Tibial nerve (tissue), 4 donors: Measurements from ENCODE around the gene ANKRD50. TPM values are rescaled to one million over a fixed set of nuclear protein-coding genes. Genes with fewer than 3 reads are reported as not detected.

Experiments used
- DNase-seq, 2 donors: peaks; one replicate each; pipeline ENCODE4 v3.0.0-alpha.2; 2019; ENCODE audit warnings: low spot score in 2 of 2
- H3K27ac ChIP-seq, 4 donors: fragments of 200-600 bp; sonication (generic) in 3 of 4; one replicate each; pipeline ENCODE4 v1.5.1; 2017 to 2019; ENCODE audit warnings: mild to moderate bottlenecking in 1 of 4
- H3K27me3 ChIP-seq, 2 donors: fragments of 200-600 bp; sonication (generic) in 1 of 2; one replicate each; pipeline versions ENCODE4 v1.5.1 to v1.6.0; 2017 to 2019
- H3K36me3 ChIP-seq, 3 donors: fragments of 200-600 bp; sonication (generic); one replicate each; pipeline ENCODE4 v1.5.1; 2018 to 2019
- H3K4me1 ChIP-seq, 4 donors: fragments of 200-600 bp; sonication (generic) in 3 of 4; one replicate each; pipeline ENCODE4 v1.5.1; 2017 to 2019
- H3K4me3 ChIP-seq, 4 donors: fragments of 200-600 bp; sonication (generic) in 3 of 4; one replicate each; pipeline ENCODE4 v1.5.1; 2017 to 2019; ENCODE audit warnings: mild to moderate bottlenecking in 1 of 4, moderate library complexity in 1 of 4
- H3K9me3 ChIP-seq, 4 donors: fragments of 200-600 bp; sonication (generic) in 3 of 4; one replicate each; pipeline ENCODE4 v1.5.1; 2017 to 2019
- EP300 ChIP-seq, 2 donors: sonication (generic); formaldehyde crosslinking; IDR thresholded peaks; one replicate each; pipeline ENCODE4 v1.6.1; 2017; ENCODE audit warnings: antibody characterized with exemption in 2 of 2, mild to moderate bottlenecking in 1 of 2
- POLR2A ChIP-seq, 2 donors: fragments of 450-650 bp; IDR thresholded peaks; one replicate each; pipeline ENCODE4 v1.6.1; 2017; ENCODE audit warnings: antibody characterized with exemption in 2 of 2, mild to moderate bottlenecking in 2 of 2, moderate library complexity in 2 of 2
- WGBS, 2 donors: methylation state at CpG; one replicate each; pipeline ENCODE4 v1.1.5; 2018; 5-methylcytosine and 5-hydroxymethylcytosine counted together
- total RNA-seq, 4 donors: library from RNA; depleted of rRNA; stranded (reverse); fragments of >200 nt; gene quantifications; one replicate each; pipeline ENCODE4 v1.1.0, GENCODE V29; 2016
- TF ChIP-seq, protein P1 (sequence below), 5 experiments: fragments of 200-600 bp in 3 of 5; fragments of 450-650 bp in 2 of 5; sonication (generic) in 3 of 5; IDR thresholded peaks; one replicate each; pipeline ENCODE4 v1.5.1; 2016 to 2019; ENCODE audit warnings: antibody characterized with exemption in 5 of 5, mild to moderate bottlenecking in 3 of 5, moderate library complexity in 2 of 5

The ANKRD50 gene
- total RNA-seq, 4 donors from 2014 or later = 16.5 to 26.4 (median 19.5) TPM

GRCh38 chr4:124737619-124738018, 25.1 kb upstream of the ANKRD50 start:
- no peaks in the 10 kb centered on the region for H3K36me3 ChIP-seq
- 63 to 70% methylated on average over 2 of the region's 2 CpGs for WGBS, 2 donors
- TF ChIP-seq, protein P1, sequence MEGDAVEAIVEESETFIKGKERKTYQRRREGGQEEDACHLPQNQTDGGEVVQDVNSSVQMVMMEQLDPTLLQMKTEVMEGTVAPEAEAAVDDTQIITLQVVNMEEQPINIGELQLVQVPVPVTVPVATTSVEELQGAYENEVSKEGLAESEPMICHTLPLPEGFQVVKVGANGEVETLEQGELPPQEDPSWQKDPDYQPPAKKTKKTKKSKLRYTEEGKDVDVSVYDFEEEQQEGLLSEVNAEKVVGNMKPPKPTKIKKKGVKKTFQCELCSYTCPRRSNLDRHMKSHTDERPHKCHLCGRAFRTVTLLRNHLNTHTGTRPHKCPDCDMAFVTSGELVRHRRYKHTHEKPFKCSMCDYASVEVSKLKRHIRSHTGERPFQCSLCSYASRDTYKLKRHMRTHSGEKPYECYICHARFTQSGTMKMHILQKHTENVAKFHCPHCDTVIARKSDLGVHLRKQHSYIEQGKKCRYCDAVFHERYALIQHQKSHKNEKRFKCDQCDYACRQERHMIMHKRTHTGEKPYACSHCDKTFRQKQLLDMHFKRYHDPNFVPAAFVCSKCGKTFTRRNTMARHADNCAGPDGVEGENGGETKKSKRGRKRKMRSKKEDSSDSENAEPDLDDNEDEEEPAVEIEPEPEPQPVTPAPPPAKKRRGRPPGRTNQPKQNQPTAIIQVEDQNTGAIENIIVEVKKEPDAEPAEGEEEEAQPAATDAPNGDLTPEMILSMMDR (IDR thresholded peaks at IDR 0.05) = no peak
- TF ChIP-seq POLR2A (IDR thresholded peaks at IDR 0.05) (no peak), EP300 (IDR thresholded peaks at IDR 0.05) (no peak)
- H3K4me1 ChIP-seq = no peaks in the 10 kb centered on the region
- H3K4me3 ChIP-seq = no peak overlapping the region
- no peak for DNase-seq
- no peaks in the 10 kb centered on the region for H3K27me3 ChIP-seq
- no peak overlapping the region for H3K27ac ChIP-seq
- H3K9me3 ChIP-seq = no peaks in the 10 kb centered on the region

DNA sequence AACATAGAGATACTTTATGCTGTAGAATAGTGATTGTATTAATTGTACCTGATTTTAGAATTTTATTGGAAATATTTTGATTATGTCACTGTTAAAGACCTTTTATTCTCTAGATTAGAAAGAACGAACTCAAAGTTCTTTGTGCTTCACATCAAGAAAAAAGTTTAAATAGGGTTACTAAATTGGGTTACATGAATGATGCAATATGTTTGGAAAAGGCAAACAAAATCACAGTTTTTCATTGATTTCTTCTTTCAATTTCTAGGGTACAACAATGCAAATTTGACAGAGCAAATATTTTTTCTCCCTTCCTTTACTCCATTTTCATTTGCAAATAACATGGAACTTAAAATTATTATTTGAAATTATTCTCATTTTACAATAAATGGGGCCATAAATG, 24.0 kb upstream of the ANKRD50 start:
- Histone ChIP-seq H3K36me3 (no peaks in the 10 kb centered on the region), H3K4me3 (no peak overlapping the region), H3K27ac (no peak overlapping the region), H3K9me3 (no peaks in the 10 kb centered on the region), H3K4me1 (no peaks in the 10 kb centered on the region), H3K27me3 (no peaks in the 10 kb centered on the region)
- 51 to 60% methylated on average over 1 of the region's 1 CpG for WGBS, 2 donors
- DNase-seq = no peak
- TF ChIP-seq EP300 (IDR thresholded peaks at IDR 0.05) (no peak), POLR2A (IDR thresholded peaks at IDR 0.05) (no peak)
- TF ChIP-seq, protein P1 (IDR thresholded peaks at IDR 0.05) = no peak

DNA sequence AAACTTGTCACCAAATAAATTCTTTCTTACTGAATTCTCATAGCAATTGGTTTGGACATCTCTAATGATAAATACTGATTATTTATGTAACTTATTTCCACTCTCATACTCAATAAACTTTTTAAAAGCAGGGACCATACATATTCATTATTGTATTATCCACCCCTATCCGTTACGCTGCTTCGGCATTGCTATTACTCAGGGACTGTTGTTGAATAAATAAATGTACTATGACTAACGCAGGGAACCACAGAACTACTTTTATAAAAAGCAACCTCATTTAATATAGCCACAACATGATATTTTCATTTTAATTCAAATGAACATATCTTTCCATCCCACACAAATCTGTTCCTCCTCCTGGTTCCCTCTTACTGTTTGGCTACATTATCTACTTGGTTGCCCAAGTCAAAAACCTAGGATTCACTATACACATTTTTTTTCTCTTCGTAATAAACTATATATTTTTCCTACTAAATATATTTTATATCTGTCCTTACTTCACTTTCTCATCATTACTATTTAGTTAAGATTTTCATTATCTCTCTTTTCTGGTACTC, 14.9 kb upstream of the ANKRD50 start:
- DNase-seq = no peak
- 90 to 96% methylated on average over 5 of the region's 5 CpGs for WGBS, 2 donors
- Histone ChIP-seq H3K4me1 (no peaks in the 10 kb centered on the region), H3K4me3 (no peak overlapping the region), H3K9me3 (no peaks in the 10 kb centered on the region), H3K27me3 (no peaks in the 10 kb centered on the region), H3K36me3 (no peaks in the 10 kb centered on the region), H3K27ac (no peak overlapping the region)
- TF ChIP-seq POLR2A (IDR thresholded peaks at IDR 0.05) (no peak), EP300 (IDR thresholded peaks at IDR 0.05) (no peak)
- TF ChIP-seq, protein P1 (IDR thresholded peaks at IDR 0.05) = no peak

GRCh38 chr4:124726269-124726668, 13.7 kb upstream of the ANKRD50 start:
- Histone ChIP-seq H3K36me3 (no peaks in the 10 kb centered on the region), H3K4me1 (no peaks in the 10 kb centered on the region), H3K4me3 (no peak overlapping the region), H3K9me3 (no peaks in the 10 kb centered on the region), H3K27ac (no peak overlapping the region), H3K27me3 (no peaks in the 10 kb centered on the region)
- no peak for DNase-seq
- TF ChIP-seq, protein P1 (IDR thresholded peaks at IDR 0.05) = no peak
- TF ChIP-seq EP300 (IDR thresholded peaks at IDR 0.05) = no peak
- no peak for TF ChIP-seq POLR2A (IDR thresholded peaks at IDR 0.05)
- 94 to 95% methylated on average over 3 of the region's 3 CpGs for WGBS, 2 donors

DNA sequence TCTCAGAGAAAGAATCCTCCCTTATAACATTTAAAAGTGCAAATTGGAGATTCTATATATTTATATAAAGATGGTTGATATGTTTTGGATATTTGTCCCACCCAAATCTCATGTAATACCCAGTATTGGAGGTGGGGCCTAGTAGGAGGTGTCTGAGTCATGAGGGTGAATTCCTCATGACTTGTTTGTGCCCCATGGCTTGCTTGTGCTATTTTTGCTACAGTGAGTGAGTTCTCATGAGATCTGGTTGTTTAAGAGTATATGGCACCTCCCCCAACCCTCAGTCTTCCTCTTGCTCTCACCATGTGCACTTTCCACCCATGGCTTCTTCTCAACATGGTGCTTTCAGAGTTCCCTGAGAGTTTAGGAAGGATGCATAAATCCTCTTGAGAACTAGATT, 9.5 kb upstream of the ANKRD50 start:
- H3K27me3 ChIP-seq = no peaks in the 10 kb centered on the region
- H3K4me3 ChIP-seq = no peak overlapping the region
- no peak for TF ChIP-seq POLR2A (IDR thresholded peaks at IDR 0.05)
- no peak for TF ChIP-seq EP300 (IDR thresholded peaks at IDR 0.05)
- TF ChIP-seq, protein P1 (IDR thresholded peaks at IDR 0.05) = no peak
- no peaks in the 10 kb centered on the region for H3K4me1 ChIP-seq
- no peak overlapping the region for H3K27ac ChIP-seq
- H3K9me3 ChIP-seq = no peaks in the 10 kb centered on the region
- H3K36me3 ChIP-seq = no peaks in the 10 kb centered on the region
- no peak for DNase-seq
